GM21381 (cell line): ENCODE results near the gene ZNF420.

Experiments used
- ATAC-seq: cut with Tn5 transposase; IDR thresholded peaks from one replicate; pipeline ENCODE4 v1.9.1; 2021; ENCODE audit warnings: mild to moderate bottlenecking, moderate library complexity; ENCODE audit not compliant: unreplicated experiment

Gene ZNF420

DNA sequence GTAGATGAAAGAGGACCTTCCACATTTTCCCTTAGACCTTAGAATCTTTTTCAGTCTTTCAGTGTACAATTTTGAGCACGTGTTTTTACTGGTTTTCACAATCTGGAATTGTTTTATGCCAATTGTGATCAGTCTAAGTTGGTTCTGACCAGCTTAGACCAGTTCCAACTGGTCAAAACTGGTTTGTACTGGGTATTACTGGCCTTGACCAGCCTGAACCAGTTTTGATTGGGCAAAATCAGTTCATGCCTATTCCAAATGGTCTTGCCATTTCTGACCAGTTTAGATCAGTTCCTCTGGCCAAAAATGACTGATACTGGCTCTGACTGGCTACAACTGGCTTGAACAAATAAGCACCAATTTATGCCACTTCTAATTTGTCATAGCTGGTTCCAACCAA, 57.9 kb downstream of the ZNF420 start:
- ATAC-seq = no peak

DNA sequence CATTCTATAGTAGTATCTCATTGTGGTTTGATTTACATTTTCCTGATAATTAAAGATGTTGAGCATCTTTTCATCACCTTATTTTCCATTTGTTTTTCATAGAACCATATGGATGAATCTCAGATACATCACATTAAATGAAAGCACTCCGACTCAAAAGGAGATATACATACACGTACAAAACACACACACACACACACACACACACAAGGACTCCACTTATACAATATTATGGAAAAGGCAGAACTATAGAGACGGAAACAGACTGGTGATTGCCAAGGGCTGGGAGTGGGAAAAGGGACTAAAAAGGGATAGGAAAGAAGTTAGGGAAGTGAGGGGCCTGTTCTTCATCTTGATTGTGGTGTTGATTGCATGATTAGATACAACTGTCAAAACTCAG, 70.0 kb downstream of the ZNF420 start:
- no peak for ATAC-seq

- ATAC-seq = no peak
Observed at GRCh38 chr19:37160153-37160552, 81.9 kb downstream of the ZNF420 start.

DNA sequence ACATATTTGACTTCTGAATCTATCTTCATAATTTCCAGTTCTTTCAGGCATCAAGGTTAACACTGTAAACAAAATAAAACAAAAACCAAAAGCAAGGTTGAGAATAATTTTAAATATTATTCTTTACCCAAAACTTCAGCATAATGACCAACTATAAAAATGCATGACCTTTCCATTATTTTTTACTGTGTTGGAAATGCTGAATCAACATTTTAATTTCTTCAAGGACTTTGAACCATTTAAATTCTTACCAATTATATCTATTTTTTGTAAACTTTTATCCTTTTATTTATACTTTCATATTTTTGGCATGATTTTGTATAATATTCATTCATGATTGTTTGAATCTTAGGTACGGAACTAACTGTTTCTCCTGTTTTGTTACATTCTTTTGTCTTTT, 87.4 kb downstream of the ZNF420 start:
- ATAC-seq = no peak

DNA sequence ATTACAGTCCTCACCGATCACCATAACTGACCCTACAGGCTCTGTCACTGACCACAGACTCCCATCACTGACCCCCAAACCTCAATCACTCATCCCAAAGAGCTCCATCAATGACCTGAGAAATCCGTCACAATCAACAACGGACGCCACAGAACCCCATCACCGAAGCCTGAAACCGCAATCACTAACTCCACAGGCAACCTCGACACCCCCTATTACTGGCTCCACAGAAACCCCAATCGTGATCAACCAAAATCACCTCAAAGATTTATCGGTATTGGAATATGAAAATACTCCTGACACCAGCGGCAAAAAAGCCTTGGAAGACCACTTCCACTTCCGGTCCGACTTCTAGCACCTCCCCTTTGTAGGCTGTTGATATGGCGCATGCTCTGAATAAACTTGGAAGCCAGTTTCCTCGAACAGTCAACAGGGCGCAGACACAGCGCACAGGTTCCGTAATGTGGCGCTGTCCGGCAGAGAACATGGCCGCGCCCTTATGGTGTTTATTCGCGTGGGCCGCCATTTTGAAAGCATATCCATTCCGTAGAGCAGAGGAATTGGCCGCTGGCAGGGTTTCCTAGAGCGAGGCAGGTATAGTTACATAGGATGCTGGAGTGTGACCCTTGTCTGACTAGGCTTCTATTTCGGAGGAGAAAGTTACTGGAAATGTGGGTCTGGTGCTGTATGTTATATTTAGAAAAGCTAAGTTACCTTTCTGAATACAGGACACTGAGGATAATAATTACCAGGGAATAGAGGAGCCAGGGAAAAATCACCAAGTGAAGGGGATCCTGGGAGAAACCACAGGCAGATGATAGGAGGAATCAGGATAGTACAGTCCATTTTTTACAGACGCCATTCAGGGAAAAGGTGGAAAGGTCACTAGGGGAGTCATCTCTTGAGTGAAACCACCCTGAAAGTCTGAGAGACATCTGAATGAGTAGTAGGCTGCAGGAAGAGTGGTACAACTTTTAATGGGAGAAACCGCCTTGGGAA, 94.4 kb downstream of the ZNF420 start, which contains the start of gene ZNF585A:
TSS of gene ZNF585A (minus strand) at position 328 of the 999 bp plus-strand sequence. CDS start 2,785 bp downstream, outside the sequence.
- ATAC-seq = peak; percentile 98
